Mucosa of descending colon (tissue), 3 donors: Measurements from ENCODE around the gene ITK. TPM values are rescaled to one million over a fixed set of nuclear protein-coding genes. Genes with fewer than 3 reads are reported as not detected.

Experiments
- ATAC-seq: fragments of 200-7000 bp; cut with Tn5 transposase; one replicate; pipeline ENCODE4 v1.9.1; 2020; ENCODE audit warnings: mild to moderate bottlenecking, moderate library complexity
- DNase-seq, 3 donors: peaks; one replicate each; pipeline ENCODE4 v3.0.0-alpha.2; 2020
- H3K36me3 ChIP-seq: fragments of 200-600 bp; one replicate; pipeline ENCODE4 v1.8.0; 2021; ENCODE audit warnings: low read depth, mild to moderate bottlenecking
- H3K4me1 ChIP-seq: fragments of 200-600 bp; one replicate; pipeline ENCODE4 v1.8.0; 2021; ENCODE audit warnings: low read depth, mild to moderate bottlenecking
- H3K4me3 ChIP-seq: fragments of 200-600 bp; one replicate; pipeline ENCODE4 v1.8.0; 2021; ENCODE audit warnings: mild to moderate bottlenecking
- H3K9me3 ChIP-seq: fragments of 200-600 bp; one replicate; pipeline ENCODE4 v1.8.0; 2021; ENCODE audit warnings: mild to moderate bottlenecking
- intact Hi-C, 2 donors: fragments of 100-400 bp; cut with DNase I in 1 of 2; cut with micrococcal nuclease in 1 of 2; formaldehyde crosslinking; loops; one replicate each; pipeline versions ENCODE4 v1.11.0 to v1.11.1; 2022; cut with DNase I, micrococcal nuclease
- total RNA-seq, 3 donors: library from RNA; stranded (reverse); fragmentation: NEBNext Ultra II Directional in 2 of 3; extraction: Animal tissue kit (Norgen Biotek cat#: 25700) in 2 of 3; gene quantifications; one replicate each; pipeline versions ENCODE4 v1.2.1 to v1.2.4, GENCODE V29; 2021 to 2023
- TF ChIP-seq, protein P1 (sequence below): fragments of 200-600 bp; IDR thresholded peaks from one replicate; pipeline ENCODE4 v1.8.0; 2022; ENCODE audit warnings: antibody characterized with exemption, mild to moderate bottlenecking
- donor health status: DM: no; HTN: no; CAD: no; lungs with moderate emphysema.
- donor health status: DM: no; HTN: no; CAD: no.
- donor health status: DM: no; HTN: yes; CAD: no.

The ITK gene
- total RNA-seq, 3 donors from 2014 or later = 2.6 to 5.7 (median 2.7) TPM

DNA sequence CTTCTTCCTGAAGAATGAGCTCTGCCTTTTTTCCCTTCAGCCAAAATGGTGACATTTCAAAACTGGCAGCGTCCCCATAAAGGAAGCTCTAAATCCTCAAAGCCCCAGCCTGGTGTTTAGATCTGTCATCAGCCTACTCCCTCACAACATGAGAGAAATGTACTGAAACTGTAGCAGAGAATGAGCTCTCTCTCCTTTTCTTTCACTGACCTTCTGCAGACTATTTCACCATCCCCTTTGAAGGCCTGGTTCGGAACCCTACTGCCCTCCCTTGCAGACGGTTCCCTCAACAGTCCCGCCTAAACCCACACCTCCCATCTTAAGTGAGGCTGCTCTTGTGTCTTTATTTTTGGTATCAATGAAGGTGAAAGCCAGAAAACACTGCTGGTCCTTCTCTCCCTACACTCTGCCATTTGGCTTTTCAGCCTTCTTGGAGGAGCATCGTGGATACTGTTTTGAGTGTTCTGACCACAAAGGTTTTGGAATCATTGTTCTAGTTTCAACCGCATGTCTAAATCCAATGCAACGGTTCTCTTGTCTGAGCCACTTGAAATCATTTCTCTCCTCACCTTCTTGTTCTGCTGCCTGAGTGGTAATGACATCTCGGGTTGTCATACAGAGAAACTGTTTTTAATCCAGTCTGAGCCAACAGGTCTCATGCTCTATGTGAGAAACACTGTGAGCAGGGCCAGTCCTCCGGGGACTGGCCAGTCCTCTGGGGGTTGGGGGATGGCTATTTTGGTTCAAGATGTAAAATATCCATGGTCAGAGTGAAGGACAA lies 39.0 kb downstream of the ITK start:
- no peaks in the 10 kb centered on the region for H3K4me1 ChIP-seq
- no peak overlapping the region for H3K4me3 ChIP-seq
- H3K9me3 ChIP-seq = no peaks in the 10 kb centered on the region
- TF ChIP-seq, protein P1, sequence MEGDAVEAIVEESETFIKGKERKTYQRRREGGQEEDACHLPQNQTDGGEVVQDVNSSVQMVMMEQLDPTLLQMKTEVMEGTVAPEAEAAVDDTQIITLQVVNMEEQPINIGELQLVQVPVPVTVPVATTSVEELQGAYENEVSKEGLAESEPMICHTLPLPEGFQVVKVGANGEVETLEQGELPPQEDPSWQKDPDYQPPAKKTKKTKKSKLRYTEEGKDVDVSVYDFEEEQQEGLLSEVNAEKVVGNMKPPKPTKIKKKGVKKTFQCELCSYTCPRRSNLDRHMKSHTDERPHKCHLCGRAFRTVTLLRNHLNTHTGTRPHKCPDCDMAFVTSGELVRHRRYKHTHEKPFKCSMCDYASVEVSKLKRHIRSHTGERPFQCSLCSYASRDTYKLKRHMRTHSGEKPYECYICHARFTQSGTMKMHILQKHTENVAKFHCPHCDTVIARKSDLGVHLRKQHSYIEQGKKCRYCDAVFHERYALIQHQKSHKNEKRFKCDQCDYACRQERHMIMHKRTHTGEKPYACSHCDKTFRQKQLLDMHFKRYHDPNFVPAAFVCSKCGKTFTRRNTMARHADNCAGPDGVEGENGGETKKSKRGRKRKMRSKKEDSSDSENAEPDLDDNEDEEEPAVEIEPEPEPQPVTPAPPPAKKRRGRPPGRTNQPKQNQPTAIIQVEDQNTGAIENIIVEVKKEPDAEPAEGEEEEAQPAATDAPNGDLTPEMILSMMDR = no peak
- intact Hi-C loops = no loop called here
- ATAC-seq (no peak), DNase-seq (no peak)
- no peaks in the 10 kb centered on the region for H3K36me3 ChIP-seq

DNA sequence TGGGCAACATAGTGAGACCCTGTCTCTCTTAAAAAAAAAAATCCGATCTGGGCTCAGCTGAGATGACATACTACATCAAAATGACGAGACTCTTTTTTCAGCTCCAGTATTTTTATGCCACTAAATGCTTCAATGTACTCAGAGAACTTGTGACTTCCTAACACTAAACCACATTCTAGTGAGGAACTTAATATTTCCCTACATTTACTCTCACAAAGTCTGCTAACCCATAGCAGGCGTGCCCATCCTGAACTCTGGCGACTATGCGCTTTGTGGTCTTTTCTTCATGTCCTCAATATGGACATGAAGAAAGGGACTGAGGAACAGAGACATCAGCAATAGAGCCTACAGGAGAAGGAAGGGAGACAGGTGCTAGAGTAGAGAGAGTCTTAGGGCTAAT lies 41.3 kb downstream of the ITK start:
- ATAC-seq (no peak), DNase-seq (no peak)
- TF ChIP-seq, protein P1 = no peak
- Histone ChIP-seq H3K4me3 (no peak overlapping the region), H3K9me3 (no peaks in the 10 kb centered on the region), H3K36me3 (no peaks in the 10 kb centered on the region), H3K4me1 (no peaks in the 10 kb centered on the region)
- intact Hi-C loops = no loop called here

DNA sequence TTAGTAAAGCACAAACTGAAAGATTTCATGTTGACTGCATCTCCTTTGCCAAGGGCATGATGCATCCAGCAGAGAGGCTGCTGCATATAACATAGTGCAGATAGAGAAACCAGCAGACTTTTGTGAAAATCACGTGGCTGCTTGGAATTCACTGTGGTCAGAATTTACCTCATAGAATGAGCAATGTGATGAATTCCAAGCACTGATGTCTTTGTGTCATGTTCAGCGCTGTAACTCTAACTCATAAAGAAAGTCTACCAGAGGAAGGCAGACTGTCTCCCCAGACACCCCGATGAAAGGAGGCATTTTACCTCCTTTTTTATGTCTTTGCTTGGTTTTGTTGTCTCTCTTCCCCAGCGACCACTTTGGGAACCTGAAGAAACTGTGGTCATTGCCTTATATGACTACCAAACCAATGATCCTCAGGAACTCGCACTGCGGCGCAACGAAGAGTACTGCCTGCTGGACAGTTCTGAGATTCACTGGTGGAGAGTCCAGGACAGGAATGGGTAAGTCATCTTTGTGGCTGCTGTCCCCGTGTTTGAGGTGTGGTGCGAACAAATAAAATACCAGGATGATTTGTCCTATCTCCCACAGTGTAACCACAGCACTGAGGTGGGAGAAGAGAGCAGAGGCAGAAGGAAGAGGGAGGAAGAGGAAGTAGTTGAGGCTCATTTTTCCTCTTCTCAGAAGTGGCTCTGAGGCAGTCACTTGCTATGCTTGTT lies 42.0 kb downstream of the ITK start:
- TF ChIP-seq, protein P1 = no peak
- Histone ChIP-seq H3K36me3 (no peaks in the 10 kb centered on the region), H3K4me3 (no peak overlapping the region), H3K9me3 (no peaks in the 10 kb centered on the region), H3K4me1 (no peaks in the 10 kb centered on the region)
- ATAC-seq (peak; percentile 30), DNase-seq (no peak)
- intact Hi-C loops = no loop called here

DNA sequence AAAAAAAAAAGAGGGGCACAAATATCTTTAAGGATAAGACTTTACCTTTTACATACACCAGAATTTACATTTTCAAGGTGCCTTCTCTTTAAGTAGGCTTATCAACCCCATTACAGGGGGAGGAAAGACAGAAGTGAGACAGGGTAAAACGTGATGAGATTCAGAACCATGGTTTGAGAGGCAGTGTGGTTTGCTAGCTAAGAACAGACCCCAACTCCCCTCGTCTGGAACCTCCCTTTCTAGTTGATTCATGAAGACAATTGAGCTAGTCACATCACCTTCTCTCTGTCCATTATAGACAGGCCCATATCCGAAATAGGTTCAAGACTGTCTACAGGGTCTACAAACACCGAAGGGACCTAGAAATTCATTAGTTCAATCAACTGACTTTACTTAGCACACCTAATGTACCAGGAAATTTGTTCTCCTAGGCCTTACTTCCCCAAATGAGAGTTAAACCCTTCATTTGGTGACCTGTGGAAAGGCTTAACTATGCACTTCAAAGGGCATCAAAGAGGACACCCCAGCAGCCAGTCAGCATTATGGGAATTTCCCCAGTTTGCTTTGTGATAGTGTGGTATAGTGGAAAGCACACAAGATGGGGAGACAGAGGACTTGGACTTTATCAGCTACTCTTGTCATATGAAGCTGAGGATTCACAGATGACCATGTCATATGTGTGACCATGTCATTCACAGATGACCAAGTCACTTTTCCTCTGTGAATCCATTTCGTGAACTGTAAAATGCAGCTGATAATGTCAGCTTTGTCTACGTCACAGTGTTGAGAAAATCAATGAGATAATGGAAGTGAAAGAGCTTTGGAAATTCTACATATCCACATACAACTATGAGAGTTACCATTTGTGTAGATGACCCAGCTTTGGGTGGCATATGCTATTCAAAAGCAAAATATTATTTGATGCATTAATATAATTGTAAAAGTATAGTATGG lies 45.1 kb downstream of the ITK start:
- DNase-seq = no peak
- Histone ChIP-seq H3K36me3 (no peaks in the 10 kb centered on the region), H3K4me1 (no peaks in the 10 kb centered on the region), H3K9me3 (no peaks in the 10 kb centered on the region), H3K4me3 (no peak overlapping the region)
- TF ChIP-seq, protein P1 = no peak
- no peak for ATAC-seq
- intact Hi-C loops = no loop called here

DNA sequence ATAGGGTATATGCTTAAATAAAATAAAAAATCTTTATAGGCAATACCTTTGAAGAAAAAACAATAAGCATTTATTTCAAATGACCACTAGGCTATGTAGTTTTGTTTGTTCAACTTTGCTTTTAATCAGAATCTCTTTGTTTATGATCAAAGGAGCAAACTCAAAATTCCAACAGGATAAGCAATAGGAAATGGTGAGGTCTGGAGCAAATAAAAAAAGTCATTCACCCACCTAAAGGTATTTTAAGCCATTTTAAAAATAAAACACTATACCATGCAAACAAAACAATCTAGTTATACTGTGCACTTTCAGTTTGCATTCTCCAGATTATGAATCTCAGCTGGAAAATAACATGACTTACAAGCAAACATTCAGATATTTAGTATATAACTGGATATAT lies 50.0 kb downstream of the ITK start:
- H3K36me3 ChIP-seq = no peaks in the 10 kb centered on the region
- H3K4me1 ChIP-seq = no peaks in the 10 kb centered on the region
- H3K4me3 ChIP-seq = no peak overlapping the region
- no peaks in the 10 kb centered on the region for H3K9me3 ChIP-seq
- no peak for ATAC-seq
- intact Hi-C loops = no loop called here
- TF ChIP-seq, protein P1 = no peak
- DNase-seq = no peak
